ENCODE results near the gene CD55. TPM values are rescaled to one million over a fixed set of nuclear protein-coding genes. Genes with fewer than 3 reads are reported as not detected.

CD55 gene
- total RNA-seq, 2 experiments from 2014 or later, result 100 to 102 TPM

DNA sequence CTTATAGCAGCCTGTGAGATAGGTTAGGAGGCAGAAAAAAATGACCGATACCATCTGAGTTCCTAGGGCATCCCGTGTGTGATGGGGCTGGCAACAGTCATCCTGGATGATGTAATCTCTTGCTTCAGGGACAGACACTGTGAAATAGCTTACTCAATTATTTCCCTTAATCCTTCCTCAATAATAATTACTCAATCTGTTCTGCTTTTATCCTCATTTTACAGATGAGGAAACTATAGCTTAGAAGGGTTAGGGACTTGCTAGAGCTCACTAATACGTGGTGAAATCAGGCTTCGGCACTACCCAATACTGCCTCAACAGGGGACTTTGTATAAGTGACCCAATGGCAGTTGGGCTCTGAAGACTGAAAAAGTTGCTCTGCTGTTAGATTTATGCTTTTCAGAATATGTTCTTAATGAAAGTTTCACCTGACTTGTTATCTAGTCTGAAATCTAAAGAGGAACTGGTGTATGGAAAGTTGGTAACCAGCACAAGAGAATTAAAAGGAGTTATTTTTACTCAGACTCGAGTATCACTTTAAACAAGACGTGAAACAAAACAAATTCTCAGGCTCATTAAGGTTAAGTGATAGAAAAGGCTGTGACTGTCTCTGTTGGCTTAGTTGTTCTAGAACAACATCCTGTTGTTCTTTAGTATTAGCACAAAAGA lies 14.4 kb downstream of the CD55 start:
- TF ChIP-seq, protein P1, sequence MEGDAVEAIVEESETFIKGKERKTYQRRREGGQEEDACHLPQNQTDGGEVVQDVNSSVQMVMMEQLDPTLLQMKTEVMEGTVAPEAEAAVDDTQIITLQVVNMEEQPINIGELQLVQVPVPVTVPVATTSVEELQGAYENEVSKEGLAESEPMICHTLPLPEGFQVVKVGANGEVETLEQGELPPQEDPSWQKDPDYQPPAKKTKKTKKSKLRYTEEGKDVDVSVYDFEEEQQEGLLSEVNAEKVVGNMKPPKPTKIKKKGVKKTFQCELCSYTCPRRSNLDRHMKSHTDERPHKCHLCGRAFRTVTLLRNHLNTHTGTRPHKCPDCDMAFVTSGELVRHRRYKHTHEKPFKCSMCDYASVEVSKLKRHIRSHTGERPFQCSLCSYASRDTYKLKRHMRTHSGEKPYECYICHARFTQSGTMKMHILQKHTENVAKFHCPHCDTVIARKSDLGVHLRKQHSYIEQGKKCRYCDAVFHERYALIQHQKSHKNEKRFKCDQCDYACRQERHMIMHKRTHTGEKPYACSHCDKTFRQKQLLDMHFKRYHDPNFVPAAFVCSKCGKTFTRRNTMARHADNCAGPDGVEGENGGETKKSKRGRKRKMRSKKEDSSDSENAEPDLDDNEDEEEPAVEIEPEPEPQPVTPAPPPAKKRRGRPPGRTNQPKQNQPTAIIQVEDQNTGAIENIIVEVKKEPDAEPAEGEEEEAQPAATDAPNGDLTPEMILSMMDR (IDR thresholded peaks at IDR 0.05), result peak; percentile 34
- Mint-ChIP-seq H3K36me3 (ENCODE audit: low read depth) (peaks cover 90% of the 10 kb centered on the region), H3K27ac (peak overlapping the region; percentile 93), H3K4me1 (ENCODE audit: low read depth) (peaks cover 71% of the 10 kb centered on the region), H3K27me3 (peaks cover 3% of the 10 kb centered on the region), H3K4me3 (peak overlapping the region; percentile 9), H3K9me3 (peaks cover 37% of the 10 kb centered on the region)
- intact Hi-C loops (cut with micrococcal nuclease), result loop anchor here (2.0 to 5.0 kb wide), 4 partner anchors 15 to 249 kb away; partner anchors contain the start of genes C4BPB and CD55
- DNase-seq, result peak; percentile 37
- ChIA-PET POLR2A (interaction anchor here (0.6 to 6.7 kb wide), 13 partner anchors 12 to 118 kb away, joined by 3 to 122 read pairs (median 3); partner anchors contain the start of genes CD55 and CR2), CTCF (interaction anchor here (1.1 to 5.3 kb wide), 10 partner anchors 12 to 252 kb away, joined by 3 to 50 read pairs (median 4); partner anchors contain the start of genes C4BPB and CD55)
- ATAC-seq, result peak; percentile 26

DNA sequence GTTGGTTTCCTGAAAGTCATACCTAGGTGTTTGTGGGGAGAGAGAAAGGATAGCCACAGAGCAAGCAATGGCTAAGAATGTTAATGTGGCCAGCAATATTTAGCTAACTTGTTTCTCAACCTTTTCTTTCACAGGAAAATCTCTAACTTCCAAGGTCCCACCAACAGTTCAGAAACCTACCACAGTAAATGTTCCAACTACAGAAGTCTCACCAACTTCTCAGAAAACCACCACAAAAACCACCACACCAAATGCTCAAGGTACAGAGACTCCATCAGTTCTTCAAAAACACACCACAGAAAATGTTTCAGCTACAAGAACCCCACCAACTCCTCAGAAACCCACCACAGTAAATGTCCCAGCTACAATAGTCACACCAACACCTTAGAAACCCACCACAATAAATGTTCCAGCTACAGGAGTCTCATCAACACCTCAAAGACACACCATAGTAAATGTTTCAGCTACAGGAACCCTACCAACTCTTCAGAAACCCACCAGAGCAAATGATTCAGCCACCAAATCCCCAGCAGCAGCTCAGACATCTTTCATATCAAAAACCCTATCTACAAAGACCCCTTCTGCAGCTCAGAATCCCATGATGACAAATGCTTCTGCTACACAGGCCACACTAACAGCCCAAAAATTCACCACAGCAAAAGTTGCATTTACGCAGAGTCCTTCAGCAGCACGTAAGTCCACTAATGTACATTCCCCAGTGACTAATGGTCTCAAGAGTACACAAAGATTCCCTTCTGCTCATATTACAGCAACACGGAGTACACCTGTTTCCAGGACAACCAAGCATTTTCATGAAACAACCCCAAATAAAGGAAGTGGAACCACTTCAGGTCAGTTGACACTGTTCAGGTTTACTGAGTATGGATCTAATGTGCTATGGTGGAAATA lies 15.3 kb downstream of the CD55 start:
- POLR2A ChIA-PET, result interaction anchor here (0.6 to 6.7 kb wide), 16 partner anchors 13 to 248 kb away, joined by 3 to 122 read pairs (median 4); partner anchors contain the start of genes C4BPB, CD55 and CR2
- ATAC-seq (peak; percentile 75), DNase-seq (peak; percentile 81)
- intact Hi-C loops (cut with micrococcal nuclease), result loop anchor here (2.0 to 5.0 kb wide), 4 partner anchors 16 to 250 kb away; partner anchors contain the start of genes C4BPB and CD55
- peaks cover 42% of the 10 kb centered on the region for H3K9me3 Mint-ChIP-seq
- CTCF ChIA-PET, result interaction anchor here (0.8 to 5.3 kb wide), 13 partner anchors 13 to 248 kb away, joined by 3 to 50 read pairs (median 3); partner anchors contain the start of genes C4BPB, CD55 and CR1
- peaks cover 93% of the 10 kb centered on the region for H3K36me3 Mint-ChIP-seq (ENCODE audit: low read depth)
- H3K27ac Mint-ChIP-seq, result peak overlapping the region; percentile 93
- peaks cover 79% of the 10 kb centered on the region for H3K4me1 Mint-ChIP-seq (ENCODE audit: low read depth)
- H3K27me3 Mint-ChIP-seq, result peaks cover 3% of the 10 kb centered on the region
- TF ChIP-seq, protein P1 (IDR thresholded peaks at IDR 0.05), result no peak
- H3K4me3 Mint-ChIP-seq, result peak overlapping the region; percentile 57

DNA sequence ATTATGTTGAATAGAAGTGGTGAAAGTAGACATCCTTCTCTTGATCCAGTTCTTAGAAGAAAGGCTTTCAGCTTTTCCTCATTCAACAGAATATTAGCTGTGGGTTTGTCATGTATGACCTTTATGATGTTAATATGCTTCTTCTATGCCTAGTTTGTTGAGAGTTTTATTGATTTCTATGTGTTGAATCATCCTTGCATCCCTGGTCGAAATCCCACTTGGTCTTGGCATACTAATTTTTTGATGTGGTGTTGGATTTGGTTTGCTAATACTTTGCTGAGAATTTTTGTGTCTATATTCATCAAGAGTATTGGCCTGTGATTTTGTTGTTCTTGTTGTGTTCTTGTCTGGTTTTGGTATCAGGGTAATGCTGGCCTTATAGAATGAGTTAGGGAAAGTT lies 20.9 kb downstream of the CD55 start:
- TF ChIP-seq, protein P1 (IDR thresholded peaks at IDR 0.05), result no peak
- Mint-ChIP-seq H3K36me3 (ENCODE audit: low read depth) (peaks cover 94% of the 10 kb centered on the region), H3K27ac (peak overlapping the region; percentile 74), H3K4me3 (peak overlapping the region; percentile 1), H3K27me3 (no peaks in the 10 kb centered on the region), H3K9me3 (peaks cover 8% of the 10 kb centered on the region), H3K4me1 (ENCODE audit: low read depth) (peaks cover 84% of the 10 kb centered on the region)
- POLR2A ChIA-PET, result interaction anchor here (0.9 to 2.6 kb wide), 2 partner anchors 13 to 20 kb away, joined by 3 to 15 read pairs; partner anchors contain the start of gene CD55
- DNase-seq (no peak), ATAC-seq (no peak)
- intact Hi-C loops (cut with micrococcal nuclease), result no loop called here
- CTCF ChIA-PET, result interaction anchor here (1.3 kb wide), 1 partner anchor 64 kb away, joined by 4 read pairs; no protein-coding TSS in a partner anchor

DNA sequence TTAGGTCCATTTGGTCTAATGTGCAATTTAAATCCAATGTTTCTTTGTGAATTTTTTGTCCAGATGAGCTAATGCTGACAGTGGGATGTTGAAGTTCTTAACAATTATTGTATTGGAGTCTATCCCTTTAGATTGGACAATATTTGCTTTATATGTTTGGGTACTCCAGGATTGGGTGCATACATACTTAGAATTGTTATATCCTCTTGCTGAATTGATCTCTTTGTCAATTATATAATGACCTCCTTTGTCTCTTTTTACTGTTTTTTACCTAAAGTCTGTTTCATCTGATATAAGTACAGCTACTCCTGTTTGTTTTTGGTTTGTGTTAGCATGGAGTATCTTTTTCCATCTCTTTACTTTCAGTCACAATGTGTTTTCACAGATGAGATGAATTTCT lies 22.2 kb downstream of the CD55 start:
- DNase-seq (no peak), ATAC-seq (no peak)
- TF ChIP-seq, protein P1 (IDR thresholded peaks at IDR 0.05), result no peak
- Mint-ChIP-seq H3K4me3 (peak overlapping the region; percentile 44), H3K27ac (peak overlapping the region; percentile 74), H3K4me1 (ENCODE audit: low read depth) (peaks cover 86% of the 10 kb centered on the region), H3K36me3 (ENCODE audit: low read depth) (peaks cover 96% of the 10 kb centered on the region), H3K27me3 (no peaks in the 10 kb centered on the region), H3K9me3 (peaks cover 12% of the 10 kb centered on the region)
- intact Hi-C loops (cut with micrococcal nuclease), result no loop called here
- POLR2A ChIA-PET, result interaction anchor here (1.1 kb wide), 1 partner anchor 22 kb away, joined by 3 read pairs; the partner anchor contains the start of gene CD55
- CTCF ChIA-PET, result interaction anchor here (0.8 kb wide), 1 partner anchor 11 kb away, joined by 3 read pairs; no protein-coding TSS in a partner anchor

Measured in activated CD8-positive, alpha-beta T cell treated with anti-CD3 and anti-CD28 coated beads for 36 hours (primary cell).